Caco-2 (cell line): ENCODE results near the gene OR2V2. TPM values are rescaled to one million over a fixed set of nuclear protein-coding genes. Genes with fewer than 3 reads are reported as not detected.
A peak's percentile ranks its signal among the peaks of the same experiment; 100 is the strongest.

Experiments used
- BruUV-seq: library from RNA; stranded (reverse); fragments of 400-500 nt; replicated peaks from 2 replicates; lab custom pipeline; 2021; lab: Mats Ljungman, UMichigan
- CTCF ChIA-PET: fragments of 300-600 bp; sonication (Branson Sonifier 250); formaldehyde crosslinking; loops from one replicate; lab custom pipeline; 2022; ENCODE audit warnings: antibody characterized with exemption; lab: Charles Lee
- POLR2A ChIA-PET: fragments of 300-600 bp; sonication (Branson Sonifier 250); formaldehyde crosslinking; loops from one replicate; lab custom pipeline; 2022; ENCODE audit warnings: antibody characterized with exemption; lab: Charles Lee
- DNase-seq, 2 experiments: peaks; one replicate each; pipeline versions ENCODE4 v3.0.0 to v3.0.0-alpha.2; 2020 to 2022
- H3K27me3 ChIP-seq: replicated peaks from 2 replicates; pipeline ENCODE4 v1.6.0; 2011; ENCODE audit warnings: low read length; ENCODE audit not compliant: control insufficient read depth, insufficient read depth
- H3K36me3 ChIP-seq: 2 replicates; pipeline ENCODE4 v1.5.1; 2011; ENCODE audit warnings: low read length; ENCODE audit not compliant: control insufficient read depth, insufficient read depth
- H3K4me1 ChIP-seq: fragments of 250-450 bp; sonication (Bioruptor Pico); 2 replicates; pipeline ENCODE4 v1.5.1; 2020; ENCODE audit warnings: mild to moderate bottlenecking
- H3K4me3 ChIP-seq: 2 replicates; pipeline ENCODE4 v1.5.1; 2011; ENCODE audit warnings: low read depth, mild to moderate bottlenecking, control low read depth, low read length
- H3K9me3 ChIP-seq: fragments of 250-450 bp; sonication (Bioruptor Pico); 2 replicates; pipeline ENCODE4 v1.5.1; 2020; ENCODE audit warnings: mild to moderate bottlenecking, moderate library complexity
- H3K27ac Mint-ChIP-seq: one replicate; pipeline ENCODE4 v1.8.0; 2022; ENCODE audit warnings: mixed read lengths; ENCODE audit not compliant: unreplicated experiment
- H3K27me3 Mint-ChIP-seq: one replicate; pipeline ENCODE4 v1.8.0; 2022; ENCODE audit warnings: mixed read lengths; ENCODE audit not compliant: insufficient read depth, unreplicated experiment
- H3K36me3 Mint-ChIP-seq: one replicate; pipeline ENCODE4 v1.8.0; 2022; ENCODE audit warnings: mild to moderate bottlenecking, mixed read lengths; ENCODE audit not compliant: insufficient read depth, unreplicated experiment
- H3K4me1 Mint-ChIP-seq: one replicate; pipeline ENCODE4 v1.8.0; 2022; ENCODE audit warnings: low read depth, mixed read lengths; ENCODE audit not compliant: unreplicated experiment
- H3K4me3 Mint-ChIP-seq: one replicate; pipeline ENCODE4 v1.8.0; 2022; ENCODE audit warnings: mild to moderate bottlenecking, moderate library complexity, mixed read lengths; ENCODE audit not compliant: unreplicated experiment
- H3K9me3 Mint-ChIP-seq: one replicate; pipeline ENCODE4 v1.8.0; 2022; ENCODE audit warnings: mixed read lengths; ENCODE audit not compliant: unreplicated experiment
- CTCF ChIP-seq, 2 experiments: fragments of 200-600 bp in 1 of 2; IDR thresholded peaks; 1 replicate in 1 of 2; 2 replicates in 1 of 2; pipeline versions ENCODE4 v1.5.1 to v1.8.0; 2011 to 2022; ENCODE audit warnings: antibody characterized with exemption in 1 of 2, control low read depth in 1 of 2, inconsistent platforms in 1 of 2, low read depth in 1 of 2, low read length in 1 of 2, mild to moderate bottlenecking in 1 of 2, moderate library complexity in 1 of 2; ENCODE audit not compliant: insufficient read depth in 1 of 2, severe bottlenecking in 1 of 2, unreplicated experiment in 1 of 2
- intact Hi-C: fragments of 100-400 bp; cut with micrococcal nuclease; formaldehyde crosslinking; loops from one replicate; pipeline ENCODE4 v1.10.0; 2022; ENCODE audit not compliant: unreplicated experiment
- total RNA-seq: library from RNA; stranded (reverse); gene quantifications from 2 replicates; pipeline ENCODE4 v1.2.3, GENCODE V29; 2022

The OR2V2 gene
- total RNA-seq, 1 experiment from 2014 or later = not detected

DNA sequence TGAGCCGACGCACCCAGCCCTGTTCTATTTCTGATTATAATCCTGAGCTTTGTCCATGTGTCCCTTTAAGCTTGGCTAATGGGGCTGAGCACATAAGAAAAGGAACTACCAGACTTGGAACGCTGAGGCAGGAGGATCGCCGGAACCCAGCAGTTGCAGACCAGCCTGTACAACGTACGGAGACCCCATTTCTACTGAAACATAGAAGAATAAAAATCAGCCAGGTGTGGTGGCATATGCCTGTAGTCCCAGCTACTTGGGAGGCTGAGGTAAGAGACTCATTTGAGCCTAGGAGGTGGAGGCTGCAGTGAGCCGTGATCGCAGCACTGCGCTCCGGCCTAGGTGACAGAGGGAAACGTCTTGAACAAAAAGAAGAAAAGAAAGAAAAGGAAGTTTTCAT is 35.3 kb downstream of the OR2V2 start:
- Mint-ChIP-seq H3K27ac (peak overlapping the region; percentile 16), H3K9me3 (no peaks in the 10 kb centered on the region), H3K4me3 (peak overlapping the region; percentile 50), H3K4me1 (no peaks in the 10 kb centered on the region), H3K36me3 (peaks cover 30% of the 10 kb centered on the region), H3K27me3 (no peaks in the 10 kb centered on the region)
- Histone ChIP-seq H3K4me3 (no peak overlapping the region), H3K9me3 (no peaks in the 10 kb centered on the region), H3K4me1 (no peaks in the 10 kb centered on the region; the same call in 1 of the 2 replicates), H3K36me3 (no peaks in the 10 kb centered on the region), H3K27me3 (no peaks in the 10 kb centered on the region)
- TF ChIP-seq CTCF (IDR thresholded peaks at IDR 0.05; ENCODE audit: insufficient read depth in 1 of 2, low read depth in 1 of 2, low read length in 1 of 2, severe bottlenecking in 1 of 2, unreplicated experiment in 1 of 2) = no peak
- BruUV-seq = no TSS peak
- no peak for DNase-seq
- CTCF ChIA-PET = no interaction called here
- intact Hi-C loops = loop anchor here (10.0 kb wide), 1 partner anchor 368 kb away; no protein-coding TSS in a partner anchor
- POLR2A ChIA-PET = no interaction called here

GRCh38 chr5:181184845-181185216 is 37.4 kb downstream of the OR2V2 start:
- H3K27me3 Mint-ChIP-seq = peaks cover 8% of the 10 kb centered on the region

GRCh38 chr5:181185560-181185959 is 38.2 kb downstream of the OR2V2 start:
- CTCF ChIA-PET = interaction anchor here (1.6 to 2.0 kb wide), 3 partner anchors 12 to 38 kb away, joined by 8 to 17 read pairs (median 11); partner anchors contain the start of gene TRIM41
- peaks cover 8% of the 10 kb centered on the region for H3K27me3 Mint-ChIP-seq
- H3K4me3 Mint-ChIP-seq = peak overlapping the region; percentile 90
- Histone ChIP-seq H3K36me3 (no peaks in the 10 kb centered on the region), H3K9me3 (no peaks in the 10 kb centered on the region), H3K27me3 (no peaks in the 10 kb centered on the region), H3K4me3 (no peak overlapping the region), H3K4me1 (no peaks in the 10 kb centered on the region; the same call in 1 of the 2 replicates)
- no peak for TF ChIP-seq CTCF (IDR thresholded peaks at IDR 0.05; ENCODE audit: insufficient read depth in 1 of 2, low read depth in 1 of 2, low read length in 1 of 2, severe bottlenecking in 1 of 2, unreplicated experiment in 1 of 2)
- POLR2A ChIA-PET = interaction anchor here (0.8 to 1.9 kb wide), 3 partner anchors 21 to 76 kb away, joined by 3 to 11 read pairs (median 6); partner anchors contain the start of genes RACK1 and TRIM52
- H3K9me3 Mint-ChIP-seq = no peaks in the 10 kb centered on the region
- intact Hi-C loops = loop anchor here (2.0 to 10.0 kb wide), 4 partner anchors 61 to 371 kb away; partner anchors contain the start of genes TRIM52 and ZFP62
- DNase-seq = no peak
- peaks cover 11% of the 10 kb centered on the region for H3K4me1 Mint-ChIP-seq
- H3K27ac Mint-ChIP-seq = no peak overlapping the region
- no TSS peak for BruUV-seq
- peaks cover 58% of the 10 kb centered on the region for H3K36me3 Mint-ChIP-seq

More at GRCh38 chr5:181184845-181185216, 37.4 kb downstream of the OR2V2 start:
- Mint-ChIP-seq H3K4me1 (peaks cover 11% of the 10 kb centered on the region), H3K36me3 (peaks cover 52% of the 10 kb centered on the region), H3K27ac (peak overlapping the region; percentile 97), H3K9me3 (no peaks in the 10 kb centered on the region), H3K4me3 (peak overlapping the region; percentile 90)
- DNase-seq = no peak
- peak overlapping the region; percentile 54 for H3K4me3 ChIP-seq
- H3K4me1 ChIP-seq = no peaks in the 10 kb centered on the region; the same call in 1 of the 2 replicates
- H3K9me3 ChIP-seq = no peaks in the 10 kb centered on the region
- no peaks in the 10 kb centered on the region for H3K27me3 ChIP-seq
- POLR2A ChIA-PET = interaction anchor here (0.5 to 1.9 kb wide), 12 partner anchors 13 to 1366 kb away, joined by 3 to 11 read pairs (median 4); partner anchors contain the start of genes RACK1, TRIM52 and ZFP62
- TF ChIP-seq CTCF (IDR thresholded peaks at IDR 0.05; ENCODE audit: insufficient read depth in 1 of 2, low read depth in 1 of 2, low read length in 1 of 2, severe bottlenecking in 1 of 2, unreplicated experiment in 1 of 2) = no peak
- no TSS peak for BruUV-seq
- intact Hi-C loops = loop anchor here (1.0 to 10.0 kb wide), 7 partner anchors 26 to 370 kb away; partner anchors contain the start of genes TRIM41, TRIM52 and ZFP62
- no peaks in the 10 kb centered on the region for H3K36me3 ChIP-seq
- CTCF ChIA-PET = interaction anchor here (0.6 to 2.0 kb wide), 16 partner anchors 12 to 382 kb away, joined by 3 to 17 read pairs (median 6); partner anchors contain the start of genes MGAT1, RACK1, TRIM41 and TRIM7
